Spleen (tissue), 7 donors: Measurements from ENCODE around the gene FAM20C.

ENCODE experiments used
- CTCF ChIP-seq, 11 experiments: fragments of 200-600 bp in 7 of 11; fragments of 450-650 bp in 4 of 11; sonication (generic) in 4 of 11; IDR thresholded peaks in 8 of 11; conservative IDR thresholded peaks in 3 of 11; 1 replicate in 7 of 11; 2 replicates in 4 of 11; pipeline versions ENCODE4 v1.4.0 to v1.8.0; 2016 to 2021; ENCODE audit warnings: antibody characterized with exemption in 11 of 11, inconsistent platforms in 4 of 11, mild to moderate bottlenecking in 1 of 11
- POLR2A ChIP-seq, 3 donors: fragments of 450-650 bp; IDR thresholded peaks; one replicate each; pipeline ENCODE4 v1.5.1; 2017; ENCODE audit warnings: antibody characterized with exemption in 3 of 3, mild to moderate bottlenecking in 1 of 3
- POLR2AphosphoS5 ChIP-seq, 3 donors: sonication (generic); formaldehyde crosslinking; IDR thresholded peaks; one replicate each; pipeline ENCODE4 v1.5.1; 2017; ENCODE audit warnings: antibody characterized with exemption in 3 of 3
- donor health status: DM: no; HTN: no; CAD: no; lungs with moderate emphysema.
- donor health status: DM: no; HTN: no; CAD: no.
- donor health status: DM: no; HTN: no; CAD: no.

- TF ChIP-seq POLR2A (IDR thresholded peaks at IDR 0.05) (no peak), CTCF (IDR thresholded peaks at IDR 0.05 in 8 of 11, conservative IDR thresholded peaks at IDR 0.05 in 3 of 11) (no peak), POLR2AphosphoS5 (IDR thresholded peaks at IDR 0.05) (no peak)
Observed at GRCh38 chr7:251005-251404, 58.6 kb downstream of the FAM20C start.
